HEK293 (cell line): ENCODE data around the gene CENPN.

ENCODE experiments used
- CTCF ChIA-PET: fragments of 350-600 bp; formaldehyde crosslinking; extraction: SDS; loops from one replicate; lab custom pipeline; 2021; ENCODE audit warnings: antibody characterized with exemption; lab: Yijun Ruan, JAX
- POLR2A ChIA-PET: fragments of 300-600 bp; formaldehyde crosslinking; extraction: SDS; loops from one replicate; lab custom pipeline; 2020; ENCODE audit warnings: antibody characterized with exemption, inconsistent platforms; lab: Yijun Ruan, JAX
- H3K27ac ChIP-seq: fragments of 200-500 bp; sonication (Bioruptor generic); 2 replicates; pipeline ENCODE4 v1.5.1; 2014; ENCODE audit warnings: low read depth, low read length, control low read depth, inconsistent platforms; ENCODE audit errors: extremely low read depth
- H3K36me3 ChIP-seq, 2 experiments: fragments of 200-500 bp in 1 of 2; sonication (Bioruptor generic) in 1 of 2; 1 replicate in 1 of 2; 2 replicates in 1 of 2; pipeline ENCODE4 v1.5.1; 2014 to 2017; ENCODE audit warnings: inconsistent platforms in 2 of 2, low read length in 2 of 2; ENCODE audit not compliant: control insufficient read depth in 2 of 2, insufficient read depth in 1 of 2
- H3K4me1 ChIP-seq: fragments of 200-500 bp; sonication (Bioruptor generic); 2 replicates; pipeline ENCODE4 v1.5.1; 2014; ENCODE audit warnings: mild to moderate bottlenecking, low read length, inconsistent platforms; ENCODE audit not compliant: control insufficient read depth, insufficient read depth
- H3K4me3 ChIP-seq: 2 replicates; pipeline ENCODE4 v1.5.1; 2011; ENCODE audit warnings: low read depth, mild to moderate bottlenecking, control low read depth, low read length, moderate library complexity
- H3K9me3 ChIP-seq: fragments of 200-500 bp; sonication (Bioruptor generic); 2 replicates; pipeline ENCODE4 v1.5.1; 2014; ENCODE audit warnings: low read depth, low read length, inconsistent platforms; ENCODE audit not compliant: control insufficient read depth, insufficient read depth
- BCL6B ChIP-seq: fragments of 450-650 bp; formaldehyde crosslinking; IDR thresholded peaks from 2 replicates; pipeline ENCODE4 v1.5.1; 2017; ENCODE audit warnings: missing biosample characterization, missing genetic modification characterization
- GFI1B ChIP-seq: fragments of 450-650 bp; formaldehyde crosslinking; IDR thresholded peaks from 2 replicates; pipeline ENCODE4 v1.5.1; 2016; ENCODE audit warnings: missing biosample characterization, missing genetic modification characterization
- GLI4 ChIP-seq: fragments of 450-650 bp; formaldehyde crosslinking; IDR thresholded peaks from 2 replicates; pipeline ENCODE4 v1.5.1; 2016; ENCODE audit warnings: missing biosample characterization, missing genetic modification characterization
- IKZF3 ChIP-seq: fragments of 450-650 bp; IDR thresholded peaks from 2 replicates; pipeline ENCODE4 v1.5.0; 2018; ENCODE audit warnings: missing biosample characterization, mild to moderate bottlenecking, missing genetic modification characterization, moderate library complexity
- KLF16 ChIP-seq: fragments of 450-650 bp; formaldehyde crosslinking; IDR thresholded peaks from 2 replicates; pipeline ENCODE4 v1.5.1; 2017; ENCODE audit warnings: missing biosample characterization, missing genetic modification characterization
- PRDM6 ChIP-seq: fragments of 450-650 bp; formaldehyde crosslinking; IDR thresholded peaks from 2 replicates; pipeline ENCODE4 v1.5.1; 2017; ENCODE audit warnings: missing biosample characterization, missing genetic modification characterization
- SETDB1 ChIP-seq: IDR thresholded peaks from one replicate; pipeline ENCODE4 v1.6.1; 2017; ENCODE audit warnings: mild to moderate bottlenecking, low read length, moderate library complexity, mixed read lengths; ENCODE audit not compliant: insufficient read length
- YY1 ChIP-seq: fragments of 450-650 bp; formaldehyde crosslinking; IDR thresholded peaks from 2 replicates; pipeline ENCODE4 v1.5.1; 2018; ENCODE audit warnings: missing biosample characterization, missing genetic modification characterization
- ZBTB17 ChIP-seq: fragments of 450-650 bp; formaldehyde crosslinking; IDR thresholded peaks from 2 replicates; pipeline ENCODE4 v1.5.1; 2016; ENCODE audit warnings: missing biosample characterization, missing genetic modification characterization
- ZBTB26 ChIP-seq: fragments of 450-650 bp; formaldehyde crosslinking; optimal IDR thresholded peaks from 2 replicates; pipeline ENCODE3; 2016; ENCODE audit warnings: missing biosample characterization, mild to moderate bottlenecking, missing genetic modification characterization
- ZBTB48 ChIP-seq: fragments of 450-650 bp; formaldehyde crosslinking; IDR thresholded peaks from 2 replicates; pipeline ENCODE4 v1.5.1; 2016; ENCODE audit warnings: missing biosample characterization, missing genetic modification characterization
- ZBTB7A ChIP-seq: fragments of 450-650 bp; formaldehyde crosslinking; IDR thresholded peaks from 2 replicates; pipeline ENCODE4 v1.5.1; 2016; ENCODE audit warnings: low read depth, missing biosample characterization, missing genetic modification characterization
- ZNF16 ChIP-seq: fragments of 450-650 bp; formaldehyde crosslinking; IDR thresholded peaks from 2 replicates; pipeline ENCODE4 v1.5.1; 2016; ENCODE audit warnings: low read depth, missing biosample characterization, missing genetic modification characterization
- ZNF19 ChIP-seq: fragments of 450-650 bp; formaldehyde crosslinking; IDR thresholded peaks from 2 replicates; pipeline ENCODE4; 2016; ENCODE audit warnings: missing biosample characterization, missing genetic modification characterization, low read depth
- ZNF26 ChIP-seq: fragments of 450-650 bp; formaldehyde crosslinking; IDR thresholded peaks from 2 replicates; pipeline ENCODE4 v1.5.1; 2016; ENCODE audit warnings: missing biosample characterization, missing genetic modification characterization
- ZNF302 ChIP-seq: fragments of 450-650 bp; formaldehyde crosslinking; IDR thresholded peaks from 2 replicates; pipeline ENCODE4 v1.5.1; 2016; ENCODE audit warnings: missing biosample characterization, missing genetic modification characterization, low read depth
- ZNF335 ChIP-seq: fragments of 450-650 bp; formaldehyde crosslinking; conservative IDR thresholded peaks from 2 replicates; pipeline ENCODE4 v1.5.1; 2016; ENCODE audit warnings: missing biosample characterization, missing genetic modification characterization
- ZNF362 ChIP-seq: fragments of 450-650 bp; formaldehyde crosslinking; IDR thresholded peaks from 2 replicates; pipeline ENCODE4 v1.5.1; 2016; ENCODE audit warnings: missing biosample characterization, missing genetic modification characterization
- ZNF394 ChIP-seq: fragments of 450-650 bp; formaldehyde crosslinking; IDR thresholded peaks from 2 replicates; pipeline ENCODE4 v1.5.1; 2016; ENCODE audit warnings: missing biosample characterization, missing genetic modification characterization, mild to moderate bottlenecking, moderate library complexity, borderline replicate concordance
- ZNF433 ChIP-seq: fragments of 450-650 bp; formaldehyde crosslinking; IDR thresholded peaks from 2 replicates; pipeline ENCODE4 v1.5.1; 2016; ENCODE audit warnings: missing biosample characterization, missing genetic modification characterization, low read depth
- ZNF501 ChIP-seq: fragments of 450-650 bp; formaldehyde crosslinking; IDR thresholded peaks from 2 replicates; pipeline ENCODE4 v1.5.1; 2016; ENCODE audit warnings: missing biosample characterization, missing genetic modification characterization
- ZNF510 ChIP-seq: fragments of 450-650 bp; formaldehyde crosslinking; IDR thresholded peaks from 2 replicates; pipeline ENCODE4 v1.5.1; 2018; ENCODE audit warnings: mild to moderate bottlenecking, missing genetic modification characterization, missing biosample characterization; ENCODE audit not compliant: insufficient replicate concordance
- ZNF658 ChIP-seq: fragments of 450-650 bp; formaldehyde crosslinking; IDR thresholded peaks from 2 replicates; pipeline ENCODE4; 2016; ENCODE audit warnings: missing biosample characterization, missing genetic modification characterization
- ZNF768 ChIP-seq: fragments of 450-650 bp; formaldehyde crosslinking; IDR thresholded peaks from 2 replicates; pipeline ENCODE4 v1.5.1; 2018; ENCODE audit warnings: missing biosample characterization, mild to moderate bottlenecking, missing genetic modification characterization
- ZNF843 ChIP-seq: fragments of 450-650 bp; formaldehyde crosslinking; IDR thresholded peaks from 2 replicates; pipeline ENCODE4 v1.5.1; 2016; ENCODE audit warnings: missing biosample characterization, missing genetic modification characterization

Gene CENPN

GRCh38 chr16:80966617-80967016, 40.4 kb upstream of the CENPN start (continued):
- no peak for TF ChIP-seq GFI1B (tag by site-specific recombination)
- TF ChIP-seq, all 188 proteins: peak for 0

GRCh38 chr16:80968386-80969113, 38.5 kb upstream of the CENPN start:
- no peaks in the 10 kb centered on the region for H3K9me3 ChIP-seq
- TF ChIP-seq ZNF658 (no peak), ZBTB26 (tag by site-specific recombination) (no peak), ZNF26 (tag by site-specific recombination) (no peak), ZNF302 (tag by site-specific recombination) (no peak), ZNF394 (tag by site-specific recombination) (no peak), ZBTB7A (tag by site-specific recombination) (no peak), ZNF510 (tag by site-specific recombination) (no peak), ZNF362 (tag by site-specific recombination) (no peak), YY1 (no peak), ZNF335 (tag by site-specific recombination) (no peak), SETDB1 (no peak), ZNF501 (no peak), ZNF768 (tag by site-specific recombination) (no peak), KLF16 (tag by site-specific recombination) (no peak), IKZF3 (no peak), ZBTB48 (no peak)
- TF ChIP-seq, all 188 proteins: peak for 0
- Histone ChIP-seq H3K27ac (no peak overlapping the region), H3K4me1 (no peaks in the 10 kb centered on the region), H3K4me3 (no peak overlapping the region), H3K36me3 (no peaks in the 10 kb centered on the region)
- CTCF ChIA-PET, result interaction anchor here (0.6 to 1.4 kb wide), 2 partner anchors 11 to 97 kb away, joined by 3 to 7 read pairs; no protein-coding TSS in a partner anchor
- POLR2A ChIA-PET, result no interaction called here

GRCh38 chr16:80969114-80969484, 37.9 kb upstream of the CENPN start:
- no peak overlapping the region for H3K4me3 ChIP-seq
- no peaks in the 10 kb centered on the region for H3K4me1 ChIP-seq
- CTCF ChIA-PET, result interaction anchor here (0.6 kb wide), 1 partner anchor 97 kb away, joined by 3 read pairs; no protein-coding TSS in a partner anchor
- no peak for TF ChIP-seq PRDM6 (tag by site-specific recombination)
- no peak for TF ChIP-seq ZNF433 (tag by site-specific recombination)
- no peak for TF ChIP-seq YY1
- TF ChIP-seq ZNF19 (tag by site-specific recombination), result no peak
- TF ChIP-seq BCL6B (tag by site-specific recombination), result no peak
- TF ChIP-seq ZBTB17 (tag by site-specific recombination), result no peak
- no peak for TF ChIP-seq ZBTB48
- no peak for TF ChIP-seq GLI4 (tag by site-specific recombination)
- TF ChIP-seq ZNF16 (tag by site-specific recombination), result no peak
- TF ChIP-seq ZNF843 (tag by site-specific recombination), result no peak
- POLR2A ChIA-PET, result no interaction called here
- H3K27ac ChIP-seq, result no peak overlapping the region
- H3K36me3 ChIP-seq, result no peaks in the 10 kb centered on the region
- no peaks in the 10 kb centered on the region for H3K9me3 ChIP-seq
